HCEC 1CT (cell line): ENCODE measurements around the gene DDN.
A peak's percentile ranks its signal among the peaks of the same experiment; 100 is the strongest.

Experiments
- DNase-seq: peaks from one replicate; pipeline ENCODE4 v3.0.0-alpha.2; 2017

DDN gene

GRCh38 chr12:49010092-49010668, 11.0 kb upstream of the DDN start:
- no peak for DNase-seq

- no peak for DNase-seq
Measured at GRCh38 chr12:49008943-49009342, 9.8 kb upstream of the DDN start.

GRCh38 chr12:49000346-49000745, 1.2 kb upstream of the DDN start:
- no peak for DNase-seq

DNA sequence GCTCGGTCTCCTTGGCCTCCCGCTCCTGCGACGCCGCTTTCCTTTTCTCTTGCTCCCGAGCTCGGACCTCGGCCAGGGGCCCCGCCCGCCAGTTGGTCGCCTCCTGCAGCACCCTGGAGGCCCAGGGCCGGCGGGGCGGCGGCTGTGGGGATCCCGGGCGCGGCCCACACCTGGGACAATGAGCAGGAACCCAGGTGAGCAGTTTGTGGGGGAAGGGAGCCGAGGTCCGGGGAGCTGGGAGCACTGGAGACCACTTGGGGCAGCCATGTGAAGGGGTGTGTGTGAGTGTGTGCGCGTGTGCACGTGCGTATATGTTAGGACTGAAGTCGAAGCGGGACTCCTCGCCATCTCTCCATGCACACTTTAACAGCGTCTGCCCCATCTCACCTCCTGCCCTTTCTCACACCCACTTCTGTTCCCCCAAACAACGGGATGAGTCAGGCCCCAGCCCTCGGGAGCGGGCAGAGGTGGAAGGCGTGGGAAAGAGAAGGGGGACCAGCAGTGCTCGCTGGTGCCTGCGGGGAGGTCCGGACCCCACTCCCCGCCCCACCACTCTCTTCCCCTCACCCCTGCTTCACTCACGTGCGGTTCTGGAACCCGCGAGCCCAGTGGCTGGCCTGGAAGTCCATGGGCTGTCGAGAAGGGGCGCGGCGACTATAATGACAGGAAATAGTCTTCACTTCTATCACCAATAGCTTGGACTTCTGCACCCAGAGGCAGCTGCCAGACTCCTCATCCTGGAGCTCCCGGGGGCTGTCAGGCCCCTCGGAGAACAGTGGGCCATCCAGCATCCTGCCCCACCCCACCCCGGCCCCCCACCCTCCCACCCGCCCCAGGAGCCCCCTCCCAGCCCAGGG, 450 bp downstream of the DDN start:
- peak; percentile 8 for DNase-seq

GRCh38 chr12:48997719-48998496, 1.3 kb downstream of the DDN start:
- DNase-seq, result no peak

GRCh38 chr12:48996794-48997718, 2.1 kb downstream of the DDN start:
- peak; percentile 75 for DNase-seq

DNA sequence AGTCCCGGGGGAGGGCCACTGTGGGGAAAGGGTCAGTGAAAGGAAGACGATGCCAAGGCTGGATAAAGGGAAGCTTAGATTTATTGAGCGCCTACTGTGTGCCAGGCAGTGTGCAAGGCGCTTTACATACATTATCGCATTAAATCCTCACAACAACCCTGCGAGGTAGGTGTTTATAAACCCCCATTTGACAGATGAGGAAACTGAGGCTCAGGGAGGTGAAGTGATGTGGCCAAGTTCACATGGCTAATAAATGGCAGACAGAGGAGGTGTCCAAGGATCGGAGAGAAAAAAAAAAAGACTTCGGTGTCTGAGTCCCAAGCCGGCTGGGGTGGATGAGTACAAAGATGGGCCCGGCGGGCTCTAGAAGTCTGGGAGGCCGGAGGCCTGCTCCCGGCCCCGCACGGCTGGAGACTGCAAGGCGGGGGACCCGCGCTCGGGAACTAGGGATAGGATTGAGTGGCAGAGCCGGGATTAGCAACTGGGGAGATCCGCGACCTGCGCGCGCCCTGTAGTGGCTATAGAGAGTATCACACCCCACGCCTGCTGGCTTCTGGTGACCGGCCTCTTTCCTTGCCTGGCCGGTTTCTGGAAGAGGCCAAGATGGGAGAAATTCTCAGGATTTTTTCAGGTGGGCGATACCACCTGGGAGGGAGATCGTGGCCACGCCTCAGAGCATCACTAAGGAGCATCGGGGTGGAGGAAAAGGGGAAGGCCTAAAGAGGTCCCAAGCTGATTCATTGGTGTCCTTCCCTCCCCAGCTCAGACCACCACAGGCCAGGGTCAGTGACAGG, 3.9 kb downstream of the DDN start:
- peak; percentile 83 for DNase-seq

DNA sequence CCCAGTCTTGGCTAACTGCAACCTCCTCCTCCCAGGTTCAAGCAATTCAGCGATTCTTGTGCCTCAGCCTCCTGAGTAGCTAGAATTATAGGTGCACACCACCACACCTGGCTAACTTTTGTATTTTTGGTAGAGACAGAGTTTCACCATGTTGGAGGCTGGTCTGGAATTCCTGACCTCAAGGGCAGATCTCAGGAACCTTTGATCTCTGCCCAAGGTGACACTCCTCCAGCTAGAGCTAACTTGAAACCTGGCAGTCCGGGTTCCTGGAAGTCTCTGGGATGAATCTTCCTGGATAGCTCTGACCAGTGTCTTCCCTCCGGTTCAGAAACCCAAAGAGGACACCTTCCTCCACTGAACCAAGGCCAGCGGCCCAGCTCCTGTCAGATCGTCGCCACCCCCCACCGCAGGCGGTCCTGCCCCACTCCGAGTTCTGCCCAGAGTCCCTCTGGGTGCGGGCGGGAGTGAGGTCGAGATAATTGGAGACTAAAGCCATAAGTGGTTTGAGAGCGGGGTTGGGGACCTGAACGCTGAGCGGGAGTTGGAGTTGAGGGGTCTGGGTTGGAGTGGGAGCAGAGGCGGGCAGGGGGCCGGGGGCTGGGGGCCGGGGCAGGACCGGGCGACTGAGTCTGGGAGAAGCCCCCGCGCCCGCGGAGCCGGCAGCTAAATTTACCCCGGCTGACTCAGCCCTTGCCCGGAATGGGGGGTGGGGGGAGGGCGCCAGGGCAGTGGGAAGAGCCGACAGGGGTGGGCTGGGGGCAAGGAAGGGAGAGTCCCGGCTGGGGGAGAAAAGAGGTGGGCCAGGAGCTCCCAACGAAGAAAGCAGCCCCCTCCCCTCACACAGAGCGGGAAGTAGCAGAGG, 4.7 kb downstream of the DDN start:
- no peak for DNase-seq

GRCh38 chr12:48993787-48994186, 5.4 kb downstream of the DDN start:
- DNase-seq, result no peak

DNA sequence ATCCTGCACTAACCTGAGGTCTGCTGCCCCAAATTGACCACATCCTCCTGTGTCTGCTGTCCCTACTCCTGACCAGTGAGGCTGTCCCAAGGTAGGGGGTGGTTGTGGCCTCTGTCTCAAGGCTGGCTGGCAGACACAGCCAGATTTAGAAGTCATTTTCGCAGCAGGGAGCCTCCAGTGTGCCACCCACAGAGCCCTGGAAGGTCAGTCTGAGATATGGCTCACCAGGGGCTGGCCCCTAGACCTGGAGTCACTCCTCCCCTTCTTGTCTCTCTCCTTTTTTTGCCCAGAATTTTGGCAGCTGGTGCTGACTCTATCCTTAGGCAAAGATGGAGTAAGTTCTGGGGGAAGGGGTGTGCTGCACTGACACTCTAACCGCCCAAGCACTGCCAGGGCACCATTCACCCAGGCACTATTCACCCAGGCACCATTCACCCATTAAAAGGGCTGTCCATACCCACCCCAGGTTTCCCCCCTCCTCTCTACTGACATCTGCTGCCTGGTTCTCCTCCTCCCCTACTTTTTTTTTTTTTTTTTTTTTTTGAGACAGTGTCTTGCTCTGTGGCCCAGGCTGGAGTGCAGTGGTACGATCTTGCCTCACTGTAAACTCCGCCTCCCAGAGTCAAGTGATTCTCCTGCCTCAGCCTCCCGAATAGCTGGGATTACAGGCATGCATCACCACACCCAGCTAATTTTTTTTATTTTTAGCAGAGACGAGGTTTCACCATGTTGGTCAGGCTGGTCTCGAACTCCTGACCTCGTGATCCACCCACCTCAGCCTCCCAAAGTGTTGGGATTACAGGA, 7.7 kb downstream of the DDN start:
- no peak for DNase-seq

DNA sequence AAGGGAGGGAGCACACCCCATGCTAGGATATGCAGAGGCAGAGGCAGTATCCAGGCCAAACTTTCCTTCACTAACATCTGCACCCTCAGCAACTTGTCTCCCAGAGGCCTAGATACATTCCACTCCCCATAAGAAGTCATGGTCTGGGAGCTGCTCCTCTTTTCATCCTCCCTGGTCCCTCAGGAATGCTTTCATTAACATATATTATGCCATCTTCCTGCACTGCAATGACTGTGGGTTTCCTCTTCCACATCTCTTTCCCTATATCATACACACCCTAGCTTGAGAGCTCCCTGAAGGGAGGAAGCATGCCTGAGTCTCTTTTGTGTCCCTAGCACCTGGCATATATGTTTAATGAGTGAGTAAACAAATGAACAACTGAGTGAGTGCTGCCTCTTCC, 8.6 kb downstream of the DDN start:
- no peak for DNase-seq

GRCh38 chr12:48988030-48988649, 11.0 kb downstream of the DDN start:
- peak; percentile 15 for DNase-seq

DNA sequence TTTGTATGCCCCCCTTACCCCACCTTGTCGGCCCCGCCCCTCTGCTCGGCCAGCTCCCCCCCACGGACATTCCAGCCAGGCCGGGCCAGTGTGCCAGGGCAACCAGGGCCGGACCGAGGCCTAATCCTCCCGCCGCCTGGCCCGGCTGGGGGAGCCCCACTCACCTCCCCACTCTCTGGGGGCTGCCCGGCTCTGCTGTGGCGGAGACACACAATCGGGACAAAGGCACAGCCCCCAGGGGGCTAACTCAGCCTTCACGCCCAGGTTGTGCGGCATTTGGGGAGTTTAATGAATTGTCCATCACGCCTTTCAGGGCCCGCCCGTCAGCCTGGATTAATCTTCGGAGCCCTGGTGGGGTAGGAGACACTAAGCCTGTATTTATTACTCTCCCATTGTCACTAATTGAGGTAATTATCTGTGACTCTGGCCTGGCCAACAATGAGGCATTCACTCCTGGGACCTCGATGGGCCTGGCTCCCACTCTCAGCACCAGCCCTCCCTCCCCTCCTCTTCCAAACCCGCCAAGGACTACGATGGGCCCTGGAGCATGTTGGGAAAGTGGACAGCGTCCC, 12.4 kb downstream of the DDN start:
- DNase-seq, result no peak

- DNase-seq, result no peak
Measured at GRCh38 chr12:48985901-48986300, 13.3 kb downstream of the DDN start.

DNA sequence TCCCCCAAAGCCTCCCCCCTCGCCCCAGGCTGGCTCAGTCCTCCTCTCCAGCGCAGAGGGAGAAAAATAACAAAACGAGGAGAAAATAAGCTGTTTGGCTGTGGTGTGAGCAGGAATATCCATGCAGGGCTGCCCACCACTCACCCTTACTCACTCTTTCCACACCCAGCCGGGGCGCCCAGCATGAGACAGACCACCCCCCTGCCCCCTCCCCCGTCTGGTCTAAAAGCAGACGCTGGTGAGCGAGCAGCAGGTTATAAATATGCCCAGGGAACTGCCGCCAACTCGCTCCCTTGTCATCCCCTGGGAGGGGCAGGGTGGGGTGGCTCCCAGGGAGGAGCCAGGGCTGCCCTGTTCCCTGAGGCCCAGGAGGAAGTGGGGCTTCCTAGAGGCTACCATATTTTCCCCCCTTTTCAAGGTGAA, 13.7 kb downstream of the DDN start:
- no peak for DNase-seq

GRCh38 chr12:48982397-48983080, 16.6 kb downstream of the DDN start:
- DNase-seq, result no peak

GRCh38 chr12:48981757-48982157, 17.4 kb downstream of the DDN start:
- DNase-seq, result no peak

- DNase-seq, result no peak
Measured at GRCh38 chr12:48980953-48981756, 18.0 kb downstream of the DDN start.
